ENCODE measurements around the gene C4orf17.

C4orf17 gene

DNA sequence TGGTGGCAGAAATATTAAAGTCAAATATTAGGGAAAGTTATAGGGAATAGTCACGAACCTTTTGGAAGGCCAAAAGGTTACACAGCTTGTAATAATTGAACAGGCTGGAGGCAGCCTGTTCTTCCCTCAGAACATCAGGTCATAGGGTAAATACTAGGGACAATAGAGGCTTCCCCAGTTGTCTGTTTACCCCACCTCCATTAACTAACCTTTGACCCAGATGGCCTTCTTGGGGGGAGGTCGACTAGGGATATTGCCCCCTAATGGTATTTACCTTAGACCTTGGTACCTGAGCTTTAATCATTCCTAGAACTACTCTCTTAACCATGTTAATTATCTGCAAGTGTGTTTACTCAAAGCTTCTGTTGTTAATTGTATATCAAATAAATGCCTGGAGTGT, 26.0 kb downstream of the C4orf17 start:
- no peak for DNase-seq

DNA sequence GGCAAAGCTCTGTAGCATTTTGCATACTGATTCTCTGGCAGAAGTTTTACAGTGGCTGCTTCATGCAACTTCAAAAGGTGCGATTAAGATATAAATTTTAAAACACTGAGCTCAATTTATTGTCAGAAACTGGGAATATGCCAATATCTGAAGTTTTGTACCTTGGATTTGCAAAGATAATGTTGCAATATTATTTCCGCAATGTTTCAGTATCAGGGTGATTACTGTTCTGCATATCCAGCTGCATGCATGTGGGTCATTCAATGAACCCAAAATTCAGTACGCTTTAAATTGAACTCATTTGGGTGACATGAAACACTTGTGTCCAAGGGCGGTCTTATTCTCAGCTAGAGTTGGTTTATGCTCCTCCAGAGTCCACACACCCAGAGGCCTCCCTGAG, 26.9 kb downstream of the C4orf17 start:
- DNase-seq, result no peak

DNA sequence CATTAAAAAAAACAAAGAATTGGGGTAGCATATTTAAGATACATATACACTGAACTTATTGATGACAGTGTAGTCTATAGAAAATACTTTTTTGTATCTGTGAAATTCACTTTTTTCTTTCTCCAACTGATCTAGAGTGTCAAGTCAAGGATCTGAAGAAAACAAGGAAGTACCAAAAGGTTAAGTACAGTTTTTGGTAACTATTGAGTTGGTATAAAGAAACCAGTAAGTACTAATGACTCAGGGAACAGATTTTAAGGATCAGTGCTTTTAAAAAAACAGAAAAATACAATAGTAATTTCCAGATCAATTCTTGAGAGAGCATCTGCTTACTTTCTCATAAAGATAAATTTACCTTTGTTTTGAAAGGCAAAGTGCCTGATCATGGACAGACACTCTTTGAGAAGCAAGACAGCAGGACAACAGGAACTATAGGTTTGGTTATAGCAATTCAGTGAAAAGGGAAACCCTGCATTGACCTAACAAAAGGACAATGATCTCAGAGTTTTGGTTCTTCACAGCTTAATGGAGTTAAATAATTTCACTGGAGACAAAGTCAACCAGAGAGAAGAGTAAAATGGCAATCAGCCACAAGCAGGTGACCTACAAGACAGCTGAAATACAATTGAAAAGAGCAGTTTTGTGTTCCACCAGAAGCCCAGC, 29.6 kb downstream of the C4orf17 start:
- DNase-seq, result no peak

DNA sequence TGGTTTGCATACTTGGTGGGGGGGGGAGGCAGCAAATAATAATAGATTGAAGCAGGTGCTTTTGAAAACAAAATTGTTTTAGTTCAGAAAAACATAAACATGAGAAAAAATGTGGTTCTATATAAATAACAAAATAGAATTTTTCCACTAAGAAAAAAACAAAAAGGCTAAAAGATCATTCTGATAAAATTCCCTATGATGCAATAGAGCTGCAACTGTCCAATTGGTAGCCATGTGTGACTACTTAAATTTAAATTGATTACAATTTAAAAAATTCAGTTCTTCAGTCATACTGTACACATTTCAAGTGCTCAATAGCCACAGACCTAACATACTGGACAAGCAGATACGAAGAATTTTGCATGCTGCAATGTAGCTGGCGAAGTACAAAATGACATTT, 42.1 kb downstream of the C4orf17 start:
- no peak for DNase-seq

DNA sequence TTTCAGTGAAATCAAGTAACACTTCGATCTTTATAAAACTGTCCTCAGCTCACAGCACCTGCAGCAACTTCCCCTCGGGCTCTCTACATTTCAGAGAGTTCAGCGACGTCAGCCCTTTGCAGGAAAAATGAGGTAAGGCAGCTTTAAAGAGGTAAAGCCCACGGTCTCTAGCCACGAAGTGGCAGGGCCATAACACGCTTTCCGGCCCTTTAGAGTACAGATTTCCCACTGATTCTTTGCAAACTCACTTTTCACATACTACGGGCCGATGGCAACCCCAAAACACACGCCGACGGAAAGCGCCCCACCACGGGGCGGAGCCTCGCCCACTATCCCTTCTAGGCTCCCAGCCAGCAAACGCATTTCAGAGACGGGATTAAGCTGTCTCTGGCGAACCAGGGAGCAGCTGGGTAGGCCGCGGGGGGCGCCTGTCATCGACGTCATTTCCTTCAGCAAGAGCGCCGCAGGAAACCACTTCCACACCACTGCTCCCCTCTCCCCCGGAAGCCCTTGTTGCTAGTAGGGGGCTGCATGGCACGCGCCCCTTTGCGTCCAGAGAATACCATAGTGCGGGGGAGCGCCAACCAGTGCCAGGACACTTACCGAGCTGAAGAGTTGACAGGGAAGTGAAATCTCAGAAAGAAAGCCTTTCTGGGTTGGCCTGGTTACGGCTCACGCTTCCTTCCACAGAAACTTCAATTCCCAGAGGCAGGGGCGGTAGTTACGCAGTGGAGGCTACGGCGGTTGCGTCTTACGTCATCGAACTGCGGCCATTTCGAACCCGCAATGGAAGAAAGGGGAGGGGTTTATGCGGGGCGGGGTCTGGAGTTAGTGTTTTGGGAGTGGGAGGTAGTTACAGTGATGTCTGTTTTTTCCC, 52.7 kb downstream of the C4orf17 start, which contains the start of gene TRMT10A:
Gene TRMT10A, minus strand, starts transcription at position 730 of the 877 bp plus-strand sequence. CDS start 4,701 bp downstream, outside the sequence.
- DNase-seq, result peak; percentile 99

DNA sequence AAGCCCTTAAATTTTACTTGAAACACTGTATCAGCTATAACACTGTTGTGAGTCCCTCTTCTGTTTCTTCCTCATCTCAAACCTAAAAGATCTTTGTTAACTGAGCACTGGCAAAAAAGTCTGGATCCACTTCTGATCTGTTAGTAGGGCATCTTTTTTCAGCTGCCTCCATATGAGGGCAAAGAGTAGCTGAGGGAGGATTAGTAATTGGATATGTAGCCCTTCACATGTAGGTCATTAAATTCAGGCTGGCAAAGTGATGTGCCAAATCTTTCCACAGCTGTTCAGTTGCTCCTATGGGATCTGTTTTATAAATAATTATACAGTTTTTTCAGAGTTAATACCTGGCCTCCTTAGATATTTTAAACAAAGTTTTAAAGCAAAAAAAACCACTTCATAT, 54.1 kb downstream of the C4orf17 start:
- DNase-seq, result no peak

DNA sequence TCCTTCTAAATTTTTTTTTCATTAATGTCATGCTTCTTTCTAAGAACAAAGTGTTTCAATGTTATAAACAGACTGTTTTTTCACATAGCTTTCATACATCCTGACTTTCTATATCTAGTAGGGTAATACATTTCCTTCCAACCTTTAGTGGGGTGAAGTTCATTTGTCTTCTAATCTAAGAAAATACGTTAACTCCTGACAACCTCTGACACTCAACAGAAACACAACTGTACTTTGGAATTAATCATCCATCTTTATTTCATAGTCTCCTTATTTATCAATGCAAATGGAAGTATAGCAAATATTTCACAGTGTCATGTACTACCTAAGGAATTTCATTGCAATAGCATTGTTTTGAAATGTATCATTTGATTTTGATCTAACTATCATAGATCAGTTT, 61.1 kb downstream of the C4orf17 start:
- no peak for DNase-seq

DNA sequence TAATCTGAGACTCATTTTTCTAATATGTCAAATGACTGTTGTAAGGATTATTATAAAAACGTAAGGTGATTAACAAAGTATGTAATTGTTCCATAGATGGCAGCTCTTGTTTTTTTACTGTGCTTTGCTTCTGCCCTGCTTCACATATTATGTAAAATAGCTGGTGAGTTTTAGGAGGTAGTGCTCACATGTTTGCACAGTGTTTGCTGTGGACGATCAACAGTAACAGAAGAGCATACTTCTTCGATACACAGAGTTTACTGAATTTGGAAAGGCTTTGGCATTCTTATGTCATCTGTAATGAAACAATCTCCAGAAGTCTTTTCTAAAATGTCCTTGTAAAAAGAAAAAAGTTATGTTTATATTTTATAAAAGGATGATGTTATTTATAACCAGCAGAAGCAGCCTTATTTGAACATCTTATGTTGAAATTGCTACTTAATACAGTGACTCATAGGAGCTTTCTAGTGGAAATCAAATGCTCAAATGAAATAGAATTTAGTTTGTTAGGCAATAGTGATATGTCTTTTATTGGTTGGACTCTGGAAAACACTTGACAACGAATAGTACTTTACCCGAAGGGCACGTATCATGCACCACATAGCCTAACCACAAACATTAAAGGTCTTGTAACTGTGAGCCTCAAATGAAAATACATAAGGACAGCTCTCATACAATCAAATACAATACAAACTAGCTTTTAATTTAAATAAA, 61.9 kb downstream of the C4orf17 start:
- no peak for DNase-seq

DNA sequence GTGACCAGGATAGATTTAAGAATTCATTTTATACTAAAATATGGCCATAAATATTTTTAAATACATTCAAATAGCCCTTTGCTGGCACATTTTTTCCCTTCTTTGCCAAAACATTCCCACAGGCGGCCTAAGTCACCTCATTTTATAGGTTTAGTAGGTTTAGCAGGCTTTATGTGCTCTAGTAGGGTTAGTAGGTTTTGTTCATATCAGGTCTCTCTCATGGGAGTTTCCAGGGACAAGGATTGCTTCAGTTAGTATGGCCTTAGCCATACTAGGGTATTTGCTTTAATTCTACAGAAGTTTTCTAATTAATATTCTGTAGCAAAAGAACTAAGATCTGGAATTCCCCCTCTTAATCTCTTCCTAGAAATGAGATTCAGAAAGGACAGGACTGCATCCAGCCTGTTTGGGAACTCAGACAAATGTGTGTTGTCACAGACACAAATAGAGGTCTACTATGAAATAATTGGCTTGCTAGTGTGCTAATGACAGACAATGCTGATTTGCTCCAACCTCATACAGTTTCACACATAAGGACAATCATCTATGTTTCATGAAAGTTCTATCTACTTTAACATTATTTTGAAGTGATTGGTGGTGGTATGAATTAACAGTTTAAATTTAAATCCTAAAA, 63.0 kb downstream of the C4orf17 start:
- DNase-seq, result no peak

DNA sequence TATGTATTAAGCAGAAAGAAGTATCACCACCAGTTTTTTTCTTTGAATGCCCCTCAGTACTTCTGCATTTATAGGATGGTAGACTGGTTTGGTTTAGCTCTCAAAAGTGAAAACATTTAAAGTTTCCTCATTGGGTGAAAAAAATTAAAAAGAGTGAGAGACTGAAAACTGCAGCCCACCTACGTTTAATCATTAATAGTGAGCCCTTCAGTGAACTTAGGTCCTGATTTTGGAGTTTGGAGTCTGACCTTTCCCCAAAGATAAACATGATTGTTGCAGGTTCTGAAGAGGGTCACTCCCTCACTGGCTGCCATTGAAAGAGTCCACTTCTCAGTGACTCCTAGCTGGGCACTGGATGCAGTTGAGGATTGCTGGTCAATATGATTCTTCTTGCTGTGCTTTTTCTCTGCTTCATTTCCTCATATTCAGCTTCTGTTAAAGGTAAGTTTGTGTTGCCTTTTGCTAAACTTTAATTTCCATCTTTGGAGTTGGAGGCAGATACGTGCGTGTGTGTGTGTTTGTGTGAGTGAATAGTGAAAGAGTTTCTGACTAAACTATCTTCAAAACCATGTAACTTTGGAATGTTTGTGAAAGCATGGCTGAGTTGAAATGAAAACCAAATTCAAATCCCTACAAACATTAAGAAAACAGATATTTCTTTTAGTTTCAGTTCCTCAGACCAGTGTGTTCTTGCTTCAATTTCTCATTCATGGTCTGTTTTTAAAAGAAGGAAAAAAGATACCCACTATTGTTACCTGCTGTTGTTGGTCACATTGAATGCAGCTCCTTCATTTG, 63.9 kb downstream of the C4orf17 start, which contains the start of gene MTTP:
Gene MTTP, plus strand, starts transcription at position 295 of the 795 bp plus-strand sequence. Its CDS starts 86 bp downstream, at position 381.
- no peak for DNase-seq

DNA sequence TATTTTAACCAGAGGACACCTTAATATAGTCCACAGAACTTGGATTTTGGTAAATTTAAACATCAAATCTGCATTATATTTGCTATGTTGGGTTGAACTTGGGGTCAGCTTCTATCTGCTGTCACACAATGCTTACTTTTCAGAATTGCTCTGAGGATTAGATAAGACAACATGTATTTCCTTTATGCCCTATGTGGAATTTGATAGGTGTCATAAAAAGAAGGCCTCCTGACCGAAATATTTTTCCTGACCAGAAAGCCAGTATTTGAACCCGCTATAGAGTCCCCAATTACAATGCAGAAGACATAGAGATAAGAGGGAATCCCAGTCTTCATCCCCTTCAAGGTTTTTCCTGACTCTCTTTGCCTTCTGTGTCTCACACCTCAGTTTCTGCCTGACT, 67.9 kb downstream of the C4orf17 start:
- DNase-seq, result no peak

DNA sequence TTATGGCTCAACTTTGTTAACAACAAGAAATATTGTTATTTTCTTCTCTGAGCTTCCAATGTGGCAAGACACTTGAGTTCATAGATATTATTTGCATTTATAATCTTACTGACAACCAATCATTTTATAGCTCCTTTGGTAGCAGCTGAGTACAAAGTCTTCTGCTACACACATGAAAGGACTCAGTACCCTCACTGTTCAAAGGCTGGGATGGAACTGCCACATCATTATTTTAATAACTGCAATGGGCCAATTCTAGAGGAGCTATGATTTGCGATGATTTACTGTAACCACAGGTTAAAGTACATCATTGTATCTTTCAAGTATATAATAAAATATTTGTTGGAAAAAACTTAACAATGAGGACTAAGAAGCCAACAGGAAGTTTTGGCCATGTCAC, 74.7 kb downstream of the C4orf17 start:
- DNase-seq, result no peak

DNA sequence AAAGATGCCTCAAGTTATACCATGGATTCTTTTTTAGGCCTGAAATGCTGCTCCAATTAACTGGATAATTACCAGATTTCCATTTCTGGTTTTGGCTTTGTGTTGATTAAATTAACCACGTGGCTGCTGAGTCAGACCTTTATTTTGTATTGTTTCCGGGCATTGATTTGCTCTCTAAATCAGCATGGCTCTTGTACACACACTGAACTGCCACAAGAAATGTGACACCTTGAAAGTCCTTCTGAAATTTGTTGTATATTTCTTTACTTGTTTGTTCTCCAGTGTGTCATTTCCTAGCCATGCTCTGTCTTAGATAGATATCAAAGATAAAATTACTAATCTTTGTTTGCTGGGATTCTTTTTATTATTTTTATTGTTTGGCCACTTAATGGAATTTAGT, 75.5 kb downstream of the C4orf17 start:
- no peak for DNase-seq

DNA sequence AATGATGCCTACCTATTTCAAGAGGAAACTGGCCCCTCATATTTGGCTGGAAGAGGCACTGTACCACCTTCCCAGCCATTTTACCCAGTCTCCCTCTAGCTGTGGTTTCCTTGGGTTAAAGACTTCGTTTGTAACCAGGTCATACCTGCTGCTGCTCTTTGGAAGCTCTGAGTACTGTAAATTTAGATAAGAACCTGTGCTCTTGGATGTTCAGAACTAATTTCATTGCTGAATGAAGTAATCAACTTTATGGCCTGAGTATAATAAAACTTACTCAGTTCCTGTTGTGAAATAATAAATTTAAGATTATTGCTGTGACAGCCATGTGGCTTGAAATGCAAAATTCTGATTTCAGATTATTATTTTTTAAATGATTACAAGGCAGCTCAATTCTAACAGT, 76.0 kb downstream of the C4orf17 start:
- DNase-seq, result no peak

DNA sequence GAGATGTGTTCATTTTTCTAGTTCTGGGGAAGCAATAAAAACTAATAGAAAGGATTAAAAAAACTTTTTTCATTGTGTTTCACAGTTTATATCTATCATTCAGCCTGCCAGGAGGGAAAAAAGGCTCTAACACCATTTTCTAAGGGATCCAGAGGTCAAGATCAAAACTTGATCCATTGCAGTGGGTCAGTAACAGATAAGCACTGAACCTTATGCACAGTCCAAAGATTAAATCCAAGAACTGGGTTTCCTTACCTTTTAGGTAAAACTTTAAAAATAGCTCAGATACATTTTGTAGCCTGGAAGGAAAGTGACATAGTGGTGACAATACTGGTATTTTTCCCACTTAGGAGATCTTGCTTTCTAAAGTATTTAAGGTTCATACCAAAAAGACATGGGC, 76.5 kb downstream of the C4orf17 start:
- DNase-seq, result no peak

DNA sequence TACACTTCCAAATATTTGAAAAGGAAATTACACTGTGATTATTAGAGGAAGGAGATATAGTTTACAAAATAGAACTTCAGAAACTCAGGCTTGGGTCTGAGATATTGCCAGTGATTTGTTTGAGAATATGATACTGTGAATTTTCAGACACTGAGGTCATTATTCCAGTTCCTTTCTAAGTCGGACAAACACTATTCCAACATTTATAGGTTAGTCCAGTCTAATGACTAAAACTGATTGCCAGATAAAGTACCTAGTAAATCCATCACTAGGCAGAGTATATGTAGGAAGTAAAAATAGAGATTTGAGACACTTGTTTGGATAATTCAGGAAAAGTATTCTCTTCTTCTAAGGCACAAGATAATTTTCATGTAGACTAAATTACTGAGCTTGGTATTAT, 77.0 kb downstream of the C4orf17 start:
- DNase-seq, result no peak

DNA sequence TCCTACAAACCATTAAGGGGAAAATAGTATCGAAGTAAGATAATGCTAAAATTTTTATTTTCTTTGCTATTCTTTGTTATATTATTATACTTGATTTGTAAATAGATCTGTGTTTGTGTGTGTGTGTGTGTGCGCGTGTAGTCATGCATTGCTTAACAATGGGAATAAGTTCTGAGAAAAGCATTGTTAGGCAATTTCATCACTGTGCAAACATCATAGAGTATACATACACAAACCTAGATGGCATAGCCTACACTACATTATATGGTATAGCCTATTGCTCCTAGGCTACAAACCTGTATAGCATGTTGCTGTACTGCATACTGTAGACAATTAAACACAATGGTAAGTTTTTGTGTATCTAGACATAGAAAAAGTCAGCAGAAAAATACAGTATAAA, 80.9 kb downstream of the C4orf17 start:
- no peak for DNase-seq
